SU-DHL-6 (cell line): ENCODE results near the gene WNT3.
"Not testable (repeated sequence)": the region's sequence is repeated elsewhere in the genome, so short reads cannot be mapped to it uniquely, and the experiment has no call there.

Experiments
- H2AFZ ChIP-seq: fragments of 200-600 bp; sonication (generic); 2 replicates; pipeline ENCODE4 v1.6.1; 2014; ENCODE audit warnings: low read depth, mild to moderate bottlenecking, moderate library complexity, mixed read lengths, antibody characterized with exemption, low read length; ENCODE audit not compliant: severe bottlenecking
- H3F3A ChIP-seq: fragments of 200-600 bp; shearing (Covaris generic); 2 replicates; pipeline ENCODE4 v1.6.0; 2016; ENCODE audit warnings: antibody characterized with exemption, mild to moderate bottlenecking; ENCODE audit not compliant: insufficient read depth
- H3K27ac ChIP-seq: fragments of 200-600 bp; sonication (generic); 2 replicates; pipeline ENCODE4 v1.5.1; 2016; ENCODE audit warnings: low read depth, mild to moderate bottlenecking, low read length, moderate library complexity, mixed read lengths
- H3K27me3 ChIP-seq: fragments of 200-600 bp; sonication (generic), shearing (Covaris generic); 2 replicates; pipeline ENCODE4 v1.6.0; 2014; ENCODE audit warnings: mild to moderate bottlenecking, low read length
- H3K36me3 ChIP-seq: fragments of 200-600 bp; sonication (generic); 2 replicates; pipeline ENCODE4 v1.6.1; 2014; ENCODE audit warnings: mild to moderate bottlenecking, low read length, mixed read lengths
- H3K4me2 ChIP-seq: fragments of 300-600, 200-600 bp; shearing (Covaris generic), sonication (generic); 2 replicates; pipeline ENCODE4 v1.6.0; 2014; ENCODE audit warnings: low read length, low read depth, mild to moderate bottlenecking; ENCODE audit not compliant: poor library complexity, severe bottlenecking
- H3K4me3 ChIP-seq: fragments of 200-600 bp; sonication (generic); 2 replicates; pipeline ENCODE4 v1.5.1; 2014; ENCODE audit warnings: antibody characterized with exemption, low read length, mild to moderate bottlenecking, mixed read lengths; ENCODE audit not compliant: insufficient read depth, poor library complexity, severe bottlenecking
- H3K79me2 ChIP-seq: fragments of 200-600 bp; sonication (generic); 2 replicates; pipeline ENCODE4 v1.6.1; 2014; ENCODE audit warnings: mild to moderate bottlenecking, low read length, moderate library complexity; ENCODE audit not compliant: insufficient read depth
- H3K9ac ChIP-seq: fragments of 200-600 bp; sonication (generic); 2 replicates; pipeline ENCODE4 v1.7.0; 2014; ENCODE audit warnings: mild to moderate bottlenecking, low read length
- H3K9me2 ChIP-seq: fragments of 200-600 bp; sonication (generic); replicated peaks from 2 replicates; pipeline ENCODE4 v1.6.1; 2014; ENCODE audit warnings: low read length; ENCODE audit not compliant: insufficient read depth
- H3K9me3 ChIP-seq: fragments of 200-600 bp; sonication (generic); 2 replicates; pipeline ENCODE4 v1.6.1; 2014; ENCODE audit warnings: low read length, mixed read lengths; ENCODE audit not compliant: insufficient read depth
- H4K20me1 ChIP-seq: fragments of 200-600 bp; sonication (generic); 2 replicates; pipeline ENCODE4 v1.6.1; 2014; ENCODE audit warnings: low read depth, mild to moderate bottlenecking, antibody characterized with exemption, low read length, moderate library complexity, mixed read lengths
- EZH2phosphoT487 ChIP-seq: fragments of 200-600 bp; sonication (generic), shearing (Covaris generic); conservative IDR thresholded peaks from 2 replicates; pipeline ENCODE4 v1.6.1; 2018; ENCODE audit warnings: mild to moderate bottlenecking, antibody characterized with exemption, low read length, moderate library complexity, mixed read lengths
- TF ChIP-seq, protein P1 (sequence below): fragments of 200-600 bp; sonication (generic); IDR thresholded peaks from one replicate; pipeline ENCODE4 v1.5.1; 2017; ENCODE audit warnings: antibody characterized with exemption, mild to moderate bottlenecking, low read length, moderate library complexity; ENCODE audit not compliant: insufficient read depth, poor library complexity, severe bottlenecking

WNT3 gene

DNA sequence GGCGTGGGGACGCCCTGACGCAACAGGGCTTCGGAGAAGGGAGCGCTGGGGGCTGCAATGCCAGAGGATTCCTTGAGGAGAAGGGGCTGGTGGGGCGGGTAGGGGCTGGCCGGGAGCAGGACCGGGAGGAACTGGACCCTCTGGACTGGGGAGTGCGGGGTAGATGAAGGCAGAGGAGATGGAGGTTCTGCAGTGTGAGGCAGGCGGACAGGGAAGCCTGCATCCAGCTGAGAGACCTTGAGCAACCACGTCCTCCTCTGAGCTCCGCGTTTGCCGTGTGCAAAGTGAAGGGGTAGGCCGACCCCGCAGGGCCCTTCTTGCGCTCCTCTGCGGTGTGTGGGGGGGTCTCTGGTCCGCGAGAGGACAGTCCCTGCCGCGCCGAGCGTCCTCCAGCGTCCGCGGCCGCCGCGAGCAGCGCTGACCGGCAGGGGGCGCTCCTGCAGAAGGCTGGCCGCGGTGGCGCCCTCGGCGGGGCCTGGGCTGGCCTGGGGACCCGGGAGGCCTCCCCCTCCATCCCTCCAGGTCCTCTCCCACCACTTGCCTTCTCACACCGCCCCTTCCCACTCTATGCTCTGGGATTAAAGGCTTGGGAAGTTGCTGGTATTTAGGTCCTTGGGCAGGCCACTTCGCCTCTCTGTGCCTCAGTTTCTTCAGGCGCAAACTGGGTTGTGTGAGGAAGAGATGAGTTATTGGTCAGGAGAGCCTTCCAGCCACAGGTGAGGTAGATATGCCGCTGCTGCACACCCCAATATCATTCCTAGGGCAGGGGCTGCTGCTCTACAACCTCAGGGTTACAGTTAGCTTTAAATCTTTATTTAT lies 23.3 kb upstream of the WNT3 start:
- Histone ChIP-seq H3K9me2 (no peaks in the 10 kb centered on the region), H3K9me3 (peaks cover 12% of the 10 kb centered on the region; the same call in 1 of the 2 replicates), H3K79me2 (no peaks in the 10 kb centered on the region), H3K27ac (no peak overlapping the region), H3F3A (no peaks in the 10 kb centered on the region), H3K4me2 (no peak overlapping the region), H3K36me3 (no peaks in the 10 kb centered on the region), H2AFZ (no peak overlapping the region), H3K9ac (no peak overlapping the region), H3K27me3 (no peaks in the 10 kb centered on the region), H3K4me3 (no peak overlapping the region), H4K20me1 (no peaks in the 10 kb centered on the region)
- TF ChIP-seq, protein P1, sequence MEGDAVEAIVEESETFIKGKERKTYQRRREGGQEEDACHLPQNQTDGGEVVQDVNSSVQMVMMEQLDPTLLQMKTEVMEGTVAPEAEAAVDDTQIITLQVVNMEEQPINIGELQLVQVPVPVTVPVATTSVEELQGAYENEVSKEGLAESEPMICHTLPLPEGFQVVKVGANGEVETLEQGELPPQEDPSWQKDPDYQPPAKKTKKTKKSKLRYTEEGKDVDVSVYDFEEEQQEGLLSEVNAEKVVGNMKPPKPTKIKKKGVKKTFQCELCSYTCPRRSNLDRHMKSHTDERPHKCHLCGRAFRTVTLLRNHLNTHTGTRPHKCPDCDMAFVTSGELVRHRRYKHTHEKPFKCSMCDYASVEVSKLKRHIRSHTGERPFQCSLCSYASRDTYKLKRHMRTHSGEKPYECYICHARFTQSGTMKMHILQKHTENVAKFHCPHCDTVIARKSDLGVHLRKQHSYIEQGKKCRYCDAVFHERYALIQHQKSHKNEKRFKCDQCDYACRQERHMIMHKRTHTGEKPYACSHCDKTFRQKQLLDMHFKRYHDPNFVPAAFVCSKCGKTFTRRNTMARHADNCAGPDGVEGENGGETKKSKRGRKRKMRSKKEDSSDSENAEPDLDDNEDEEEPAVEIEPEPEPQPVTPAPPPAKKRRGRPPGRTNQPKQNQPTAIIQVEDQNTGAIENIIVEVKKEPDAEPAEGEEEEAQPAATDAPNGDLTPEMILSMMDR: peak; percentile 35
- no peak for TF ChIP-seq EZH2phosphoT487

DNA sequence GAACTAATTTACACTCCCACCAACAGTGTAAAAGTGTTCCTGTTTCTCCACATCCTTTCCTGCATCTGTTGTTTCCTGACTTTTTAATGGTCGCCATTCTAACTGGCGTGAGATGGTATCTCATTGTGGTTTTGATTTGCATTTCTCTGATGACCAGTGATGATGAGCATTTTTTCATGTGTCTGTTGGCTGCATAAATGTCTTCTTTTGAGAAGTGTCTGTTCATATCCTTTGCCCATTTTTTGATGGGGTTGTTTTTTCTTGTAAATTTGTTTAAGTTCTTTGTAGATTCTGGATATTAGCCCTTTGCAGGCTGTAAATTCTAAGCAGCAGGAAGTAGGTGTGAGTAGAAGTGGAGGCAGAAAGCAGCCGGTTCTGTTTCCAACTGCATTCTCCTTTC lies 22.1 kb upstream of the WNT3 start:
- H2AFZ ChIP-seq, H3K4me2 ChIP-seq, H3K9me2 ChIP-seq, H3F3A ChIP-seq, H3K36me3 ChIP-seq, H3K9ac ChIP-seq, H4K20me1 ChIP-seq, H3K79me2 ChIP-seq, H3K27ac ChIP-seq, H3K4me3 ChIP-seq, H3K27me3 ChIP-seq: not testable (repeated sequence)
- peaks cover 12% of the 10 kb centered on the region; the same call in 1 of the 2 replicates for H3K9me3 ChIP-seq

DNA sequence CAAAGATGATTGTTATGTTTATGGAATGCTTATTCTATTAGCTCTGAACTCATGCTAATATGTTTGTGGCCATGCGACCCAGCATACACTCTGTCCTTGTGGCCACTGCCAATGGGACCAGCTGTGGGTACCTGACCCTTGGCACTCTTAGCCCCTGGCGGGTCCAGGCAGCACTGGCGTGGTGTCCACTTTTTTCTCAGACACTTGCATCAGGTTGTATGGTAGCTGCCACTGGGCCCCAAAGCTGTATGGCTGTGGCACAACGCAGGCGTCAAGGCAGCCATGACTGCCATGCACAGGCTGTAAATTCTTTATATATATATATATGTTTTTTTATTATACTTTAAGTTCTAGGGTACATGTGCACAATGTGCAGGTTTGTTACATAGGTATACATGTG lies 20.7 kb upstream of the WNT3 start:
- TF ChIP-seq EZH2phosphoT487: no peak
- TF ChIP-seq, protein P1: no peak
- peaks cover 12% of the 10 kb centered on the region; the same call in 1 of the 2 replicates for H3K9me3 ChIP-seq

DNA sequence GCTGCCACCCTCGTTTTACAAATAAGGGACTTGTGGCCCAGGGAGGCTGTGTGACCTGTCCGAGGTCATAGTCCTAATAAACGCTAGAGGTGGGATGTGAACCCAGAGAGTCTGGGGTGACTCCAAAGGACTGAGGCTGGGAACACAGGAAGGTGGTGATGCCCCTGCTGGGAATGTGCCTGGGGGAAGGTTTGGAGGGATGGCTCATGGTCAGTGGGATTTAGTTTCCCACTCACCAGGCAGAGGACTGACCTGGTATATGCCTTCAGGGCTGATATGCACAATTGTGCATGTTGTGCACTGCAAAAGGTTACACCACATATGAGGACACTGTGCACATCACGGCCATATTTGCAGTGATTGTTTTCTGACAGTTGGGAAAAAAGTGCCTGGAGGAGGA lies 19.0 kb upstream of the WNT3 start:
- no peaks in the 10 kb centered on the region for H3F3A ChIP-seq
- no peaks in the 10 kb centered on the region for H3K27me3 ChIP-seq
- no peaks in the 10 kb centered on the region for H3K79me2 ChIP-seq
- no peak overlapping the region for H3K27ac ChIP-seq
- no peak overlapping the region for H3K4me3 ChIP-seq
- H3K9ac ChIP-seq: no peak overlapping the region
- no peaks in the 10 kb centered on the region for H4K20me1 ChIP-seq
- H3K9me3 ChIP-seq: peaks cover under 1% of the 10 kb centered on the region; the same call in 1 of the 2 replicates
- H3K4me2 ChIP-seq: no peak overlapping the region
- no peak for TF ChIP-seq EZH2phosphoT487
- TF ChIP-seq, protein P1: no peak
- H3K36me3 ChIP-seq: no peaks in the 10 kb centered on the region
- H3K9me2 ChIP-seq: no peaks in the 10 kb centered on the region
- H2AFZ ChIP-seq: no peak overlapping the region

More for the DNA sequence above, 20.7 kb upstream of the WNT3 start:
- Histone ChIP-seq H3K4me3 (no peak overlapping the region), H3K36me3 (no peaks in the 10 kb centered on the region), H3K9ac (no peak overlapping the region), H3K4me2 (no peak overlapping the region), H3K27me3 (no peaks in the 10 kb centered on the region), H4K20me1 (no peaks in the 10 kb centered on the region), H3F3A (no peaks in the 10 kb centered on the region), H3K27ac (no peak overlapping the region), H2AFZ (no peak overlapping the region), H3K79me2 (no peaks in the 10 kb centered on the region), H3K9me2 (no peaks in the 10 kb centered on the region)
